ENCODE data around the gene STK35. TPM values are rescaled to one million over a fixed set of nuclear protein-coding genes. Genes with fewer than 3 reads are reported as not detected.

Gene STK35
- total RNA-seq, result 15.9 TPM
- long read RNA-seq, partial matches to known transcripts, result 2 of 21 reads
- long read RNA-seq, other reads (novel, unspliced or antisense), result 19 of 21 reads

DNA sequence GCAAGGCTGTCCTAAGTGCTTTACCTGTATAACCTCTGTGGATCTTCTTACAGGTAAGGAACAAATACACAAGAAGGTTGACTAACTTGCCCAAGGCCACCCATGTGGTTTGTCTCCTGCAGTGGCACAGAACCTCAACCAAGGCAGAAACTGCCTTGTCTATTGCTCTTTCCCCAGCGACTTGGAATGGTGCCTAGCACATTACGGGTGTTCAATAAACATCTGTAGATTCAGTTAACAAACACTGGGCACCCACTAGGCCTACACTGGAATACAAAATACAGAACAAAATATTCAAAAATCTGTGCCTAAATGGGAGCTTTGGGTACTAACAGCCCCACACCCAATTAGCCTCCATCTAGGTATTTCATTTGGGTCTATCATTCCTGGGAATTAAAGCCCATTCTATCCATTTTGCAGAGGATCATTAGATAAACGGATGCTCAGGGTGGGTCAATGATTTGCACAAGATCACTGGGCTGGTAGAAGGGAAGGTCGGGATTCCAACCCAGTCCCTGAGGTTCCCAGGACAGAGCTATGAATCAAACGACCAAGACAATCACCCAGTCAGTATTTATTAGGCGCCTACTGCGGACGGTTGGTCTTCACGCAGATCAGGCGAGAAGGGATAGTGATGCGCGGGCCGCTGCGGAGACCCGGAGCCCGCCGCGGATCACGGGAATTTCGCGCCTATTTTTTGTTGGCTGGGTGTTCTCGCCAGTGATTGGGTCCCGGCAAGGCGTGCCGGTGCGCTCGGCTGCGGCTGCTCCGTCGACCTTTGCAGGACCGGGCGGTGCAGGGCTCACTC, at the start of gene STK35:
Gene STK35 (plus strand): TSS at position 771 of the 808 bp plus-strand sequence. CDS start 55 bp downstream, outside the sequence.
- no peak for DNase-seq
- ATAC-seq, result peak; percentile 82
- intact Hi-C loops (cut with micrococcal nuclease), result no loop called here

GRCh38 chr20:2051946-2052345, 49.7 kb upstream of the STK35 start:
- DNase-seq, result no peak
- ATAC-seq, result no peak
- intact Hi-C loops (cut with micrococcal nuclease), result no loop called here

DNA sequence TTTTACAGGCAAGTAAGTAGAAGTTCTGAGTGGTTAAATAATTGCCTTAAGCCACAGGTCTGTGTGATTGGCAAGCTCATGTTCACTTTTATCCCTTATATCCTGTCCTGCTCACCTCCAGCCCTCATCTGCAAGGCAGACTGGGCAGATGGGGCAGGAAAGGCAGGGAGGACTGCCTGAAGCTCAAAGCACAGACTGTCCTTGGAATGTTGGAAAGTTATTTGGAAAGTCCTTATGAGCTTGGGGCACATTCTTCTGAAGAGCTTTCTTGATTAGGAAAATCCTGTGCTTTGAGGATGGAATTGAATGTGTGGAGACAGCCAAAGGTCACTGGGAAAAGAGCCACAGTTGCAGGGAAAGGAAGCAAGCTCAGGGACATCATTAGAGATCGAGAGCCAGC, 48.9 kb upstream of the STK35 start:
- DNase-seq (no peak), ATAC-seq (no peak)
- intact Hi-C loops (cut with micrococcal nuclease), result no loop called here

DNA sequence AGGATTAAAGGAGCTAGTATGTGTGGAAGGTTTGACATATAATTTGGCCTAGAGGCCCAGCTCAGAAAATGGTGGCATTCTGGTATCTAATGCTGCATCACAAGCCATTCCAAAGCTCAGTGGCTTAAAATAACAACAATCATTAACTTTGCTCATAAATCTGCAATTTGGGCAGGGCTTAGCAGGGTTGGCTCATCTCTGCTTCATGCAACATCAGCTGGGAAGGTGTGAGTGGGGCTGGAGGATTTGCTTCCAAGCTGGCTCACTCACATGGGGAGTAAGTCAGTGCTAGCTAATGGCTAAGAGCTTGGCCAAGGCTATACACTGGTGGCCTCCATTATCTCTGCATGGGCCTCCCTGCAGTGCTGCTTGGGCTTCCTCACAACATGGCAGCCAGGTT, 48.0 kb upstream of the STK35 start:
- DNase-seq, result no peak
- ATAC-seq, result no peak
- intact Hi-C loops (cut with micrococcal nuclease), result no loop called here

DNA sequence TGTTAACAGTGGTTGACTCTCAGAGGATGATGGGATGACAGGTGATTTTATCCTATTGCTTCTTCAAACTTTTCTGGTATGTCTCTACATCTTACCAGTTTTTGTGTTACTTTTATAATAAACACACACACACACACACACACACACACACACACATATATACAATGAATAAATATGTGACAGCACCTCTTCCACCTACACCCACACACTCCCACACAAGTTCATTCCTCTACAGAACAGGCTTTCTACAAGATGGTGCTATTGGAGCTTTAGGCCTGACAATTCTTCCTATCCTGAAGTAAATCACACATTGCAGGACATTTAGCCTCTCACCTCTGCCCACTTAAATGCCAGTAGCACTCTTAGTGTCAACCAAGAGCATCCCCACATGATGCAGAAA, 46.7 kb upstream of the STK35 start:
- no peak for DNase-seq
- intact Hi-C loops (cut with micrococcal nuclease), result no loop called here
- no peak for ATAC-seq

GRCh38 chr20:2059411-2059810, 42.2 kb upstream of the STK35 start:
- DNase-seq (no peak), ATAC-seq (no peak)
- intact Hi-C loops (cut with micrococcal nuclease), result no loop called here

- ATAC-seq (no peak), DNase-seq (no peak)
- intact Hi-C loops (cut with micrococcal nuclease), result no loop called here
Observed at GRCh38 chr20:2065099-2065498, 36.5 kb upstream of the STK35 start.

DNA sequence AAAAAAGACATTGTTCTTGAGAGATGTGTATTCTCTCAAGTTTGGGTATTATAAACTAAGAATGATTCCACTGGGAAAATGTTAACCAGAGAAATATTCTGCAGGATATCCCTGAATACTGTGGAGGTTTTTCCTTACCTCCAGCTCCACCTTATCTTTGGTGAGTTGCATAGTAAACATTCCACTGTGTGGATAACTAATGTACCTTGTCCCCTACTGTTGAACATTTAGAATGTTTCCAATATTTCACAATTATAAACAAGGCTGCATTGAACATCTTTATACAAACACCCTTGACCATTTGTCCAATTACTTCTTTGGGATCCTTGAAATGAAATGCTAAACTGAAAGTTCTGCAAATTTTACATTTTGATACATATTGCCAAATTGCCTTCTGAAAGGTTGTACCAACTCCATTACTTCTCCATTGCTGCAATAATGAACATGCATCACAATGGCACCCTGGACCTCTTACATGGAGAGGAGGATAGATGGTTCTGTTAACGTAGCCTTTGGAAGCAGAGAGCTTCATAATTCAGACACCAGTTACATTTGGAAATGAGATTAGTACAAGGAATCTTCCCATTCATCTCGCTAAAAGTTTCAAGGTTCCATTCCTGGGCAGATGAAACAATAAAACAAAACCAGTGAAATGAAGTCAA, 35.0 kb upstream of the STK35 start:
- ATAC-seq (no peak), DNase-seq (no peak)
- intact Hi-C loops (cut with micrococcal nuclease), result no loop called here

- intact Hi-C loops (cut with micrococcal nuclease), result no loop called here
- DNase-seq, result no peak
- ATAC-seq, result no peak
Observed at GRCh38 chr20:2080532-2081224, 20.9 kb upstream of the STK35 start.

GRCh38 chr20:2084703-2085102, 16.9 kb upstream of the STK35 start:
- DNase-seq (no peak), ATAC-seq (no peak)
- intact Hi-C loops (cut with micrococcal nuclease), result no loop called here

- intact Hi-C loops (cut with micrococcal nuclease), result loop anchor here (2.0 kb wide), 1 partner anchor 86 kb away; no protein-coding TSS in a partner anchor
- ATAC-seq (peak; percentile 75), DNase-seq (no peak)
Observed at GRCh38 chr20:2086177-2086979, 15.2 kb upstream of the STK35 start.

GRCh38 chr20:2086980-2087377, 14.6 kb upstream of the STK35 start:
- no peak for ATAC-seq
- no peak for DNase-seq
- intact Hi-C loops (cut with micrococcal nuclease), result loop anchor here (2.0 kb wide), 1 partner anchor 86 kb away; no protein-coding TSS in a partner anchor

DNA sequence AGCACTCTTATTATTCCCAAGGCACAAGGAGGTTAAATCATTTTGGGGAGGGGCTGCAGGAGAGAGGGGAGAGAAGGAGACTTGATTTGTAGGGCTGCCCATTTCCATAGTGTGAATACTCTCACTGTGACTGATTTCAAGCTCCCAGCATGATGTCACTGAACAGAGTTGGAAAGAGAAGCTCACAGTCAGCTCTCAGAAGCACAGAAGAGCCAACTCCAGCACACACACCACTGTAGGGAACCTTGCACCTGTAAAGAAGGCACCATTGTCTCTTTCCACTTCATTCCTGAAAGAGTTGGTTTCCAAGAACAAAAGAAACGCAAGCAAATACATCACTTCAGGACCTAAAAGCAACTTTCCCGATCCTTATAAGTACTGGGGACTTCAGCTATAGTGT, 12.7 kb upstream of the STK35 start:
- intact Hi-C loops (cut with micrococcal nuclease), result no loop called here
- ATAC-seq (no peak), DNase-seq (no peak)

- DNase-seq (no peak), ATAC-seq (no peak)
- intact Hi-C loops (cut with micrococcal nuclease), result no loop called here
Observed at GRCh38 chr20:2089447-2089846, 12.2 kb upstream of the STK35 start.

DNA sequence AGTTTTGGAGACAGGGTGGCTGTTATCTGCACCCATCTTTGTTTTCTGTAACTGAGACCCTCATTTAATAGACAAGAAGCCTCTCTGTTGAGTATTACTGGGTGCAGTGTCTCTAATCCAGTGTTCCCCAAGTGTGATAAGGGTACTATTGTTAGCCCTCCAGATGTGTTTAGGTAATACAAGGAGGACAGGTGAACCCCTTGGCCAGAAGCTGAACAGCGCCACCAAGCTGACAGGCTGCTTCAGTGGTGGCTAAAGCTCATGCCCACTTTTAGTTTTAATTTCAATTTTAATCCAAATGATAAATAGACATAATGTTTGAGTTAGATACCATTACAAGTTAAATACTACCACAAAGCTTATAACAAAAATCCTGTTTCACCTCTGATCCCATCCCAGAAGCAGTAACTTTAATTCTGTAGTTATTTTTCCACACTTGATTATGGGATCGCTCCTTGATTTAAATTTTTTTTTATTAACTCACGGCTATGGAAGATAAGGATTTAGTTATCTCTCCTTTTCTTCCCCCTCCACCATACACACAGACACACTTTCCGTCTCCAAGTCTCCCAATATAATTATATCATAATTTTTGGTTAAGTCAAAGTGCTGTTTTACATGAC, 8.4 kb upstream of the STK35 start:
- intact Hi-C loops (cut with micrococcal nuclease), result loop anchor here (10.0 kb wide), 1 partner anchor 62 kb away; no protein-coding TSS in a partner anchor
- ATAC-seq (no peak), DNase-seq (no peak)

DNA sequence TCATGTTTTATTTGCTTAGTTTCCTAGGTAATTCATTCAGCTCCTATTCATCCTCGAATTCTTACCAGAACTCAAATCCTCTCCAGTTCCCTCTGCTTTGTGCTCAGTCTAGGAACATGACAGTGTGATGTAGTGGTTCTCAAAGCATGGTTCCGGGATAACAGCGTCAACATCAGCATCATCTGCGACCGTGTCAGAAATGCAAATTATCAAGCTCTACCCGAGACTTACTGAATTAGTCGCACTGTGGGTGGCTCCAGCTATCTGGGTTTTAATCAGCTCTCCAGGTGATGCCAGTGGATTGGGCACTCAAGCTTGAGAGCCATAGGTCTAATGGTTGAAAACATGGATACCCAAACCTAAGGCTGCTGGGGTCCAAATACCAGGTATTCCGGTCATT, 7.7 kb upstream of the STK35 start:
- intact Hi-C loops (cut with micrococcal nuclease), result loop anchor here (10.0 kb wide), 1 partner anchor 61 kb away; no protein-coding TSS in a partner anchor
- DNase-seq, result no peak
- ATAC-seq, result no peak

DNA sequence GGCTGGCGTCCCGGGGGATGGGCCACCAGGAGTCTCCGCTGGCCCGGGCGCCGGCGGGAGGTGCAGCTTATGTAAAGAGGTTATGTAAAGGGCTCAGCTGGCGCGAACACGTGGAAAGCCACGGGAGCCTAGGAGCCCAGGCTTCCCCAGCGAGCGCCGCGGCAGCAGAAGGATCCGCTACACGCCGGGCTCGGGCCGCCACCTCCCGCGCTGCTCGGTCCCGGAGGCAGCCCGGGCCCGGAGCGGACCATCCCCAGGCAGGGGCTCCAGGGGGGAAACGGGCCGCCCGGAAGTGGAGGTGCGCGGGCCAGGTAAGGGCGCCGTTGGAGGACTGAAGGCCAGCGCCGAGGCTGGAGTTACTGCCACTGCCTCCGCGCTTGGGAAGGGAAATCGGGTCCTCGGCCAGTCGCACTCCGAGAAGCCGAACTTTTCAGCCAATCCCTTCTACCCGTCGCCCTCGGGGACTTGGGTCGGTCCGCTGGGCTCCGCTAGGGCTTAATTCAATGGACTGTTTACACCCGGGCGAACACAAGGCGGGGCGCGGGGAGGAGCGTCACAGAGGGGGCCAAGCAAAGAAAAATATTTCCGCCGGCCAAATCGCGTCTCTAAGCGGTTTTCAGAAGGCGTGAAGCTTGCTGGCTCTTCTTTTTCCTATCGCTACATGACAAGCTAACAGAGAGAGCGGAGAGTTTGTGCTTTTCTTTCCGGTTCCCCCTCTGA, 398 bp downstream of the STK35 start:
- ATAC-seq, result peak; percentile 91
- intact Hi-C loops (cut with micrococcal nuclease), result no loop called here
- peak; percentile 95 for DNase-seq

Data from left ventricle myocardium superior (tissue), 1 donor.